ENCODE results near the gene AR. TPM values are rescaled to one million over a fixed set of nuclear protein-coding genes. Genes with fewer than 3 reads are reported as not detected.
A peak's percentile ranks its signal among the peaks of the same experiment; 100 is the strongest.

The AR gene
- 7.5 TPM for total RNA-seq

GRCh38 chrX:67543818-67544217 is at the start of gene AR:
TSS of gene AR (plus strand) at chrX:67544021. CDS start at chrX:67545147, 1,126 bp downstream.
- peak; percentile 1 for DNase-seq

- no peak for DNase-seq
These were observed 43.2 kb upstream of the AR start for GRCh38 chrX:67500617-67501016.

GRCh38 chrX:67503004-67503403 is 40.8 kb upstream of the AR start:
- DNase-seq = no peak

- no peak for DNase-seq
These were observed 40.4 kb upstream of the AR start for GRCh38 chrX:67503453-67503852.

- DNase-seq = no peak
These were observed 23.1 kb upstream of the AR start for GRCh38 chrX:67520671-67521070.

- no peak for DNase-seq
These were observed 20.7 kb upstream of the AR start for GRCh38 chrX:67523002-67523681.

GRCh38 chrX:67523932-67524331 is 19.9 kb upstream of the AR start:
- DNase-seq = no peak

- DNase-seq = no peak
These were observed 19.4 kb upstream of the AR start for GRCh38 chrX:67524428-67524827.

- no peak for DNase-seq
These were observed 18.7 kb upstream of the AR start for GRCh38 chrX:67524950-67525691.

- no peak for DNase-seq
These were observed 7.3 kb upstream of the AR start for GRCh38 chrX:67536564-67536963.

- DNase-seq = no peak
These were observed 5.4 kb upstream of the AR start for GRCh38 chrX:67538383-67538782.

GRCh38 chrX:67544281-67545035 is 637 bp downstream of the AR start:
- no peak for DNase-seq

GRCh38 chrX:67545036-67545821 is 1.4 kb downstream of the AR start:
- no peak for DNase-seq

- no peak for DNase-seq
These were observed 2.2 kb downstream of the AR start for GRCh38 chrX:67545893-67546495.

- no peak for DNase-seq
These were observed 2.9 kb downstream of the AR start for GRCh38 chrX:67546496-67547423.

GRCh38 chrX:67555578-67556203 is 11.9 kb downstream of the AR start:
- no peak for DNase-seq

- DNase-seq = no peak
These were observed 14.4 kb downstream of the AR start for GRCh38 chrX:67558267-67558666.

GRCh38 chrX:67563469-67564448 is 19.9 kb downstream of the AR start:
- DNase-seq = peak; percentile 13

- DNase-seq = no peak
These were observed 20.7 kb downstream of the AR start for GRCh38 chrX:67564475-67564874.
